Retinal pigment epithelial cell (primary cell): ENCODE data around the gene MRTFB.

Experiments used
- DNase-seq: peaks from one replicate; pipeline ENCODE4 v3.0.0-alpha.2; 2010; ENCODE audit warnings: low read depth
- H3K4me3 ChIP-seq: 2 replicates; pipeline ENCODE4 v1.5.1; 2011; ENCODE audit warnings: mild to moderate bottlenecking, low read length, control low read depth, moderate library complexity
- CTCF ChIP-seq: conservative IDR thresholded peaks from 2 replicates; pipeline ENCODE4 v1.5.1; 2011; ENCODE audit warnings: low read depth, low read length, control low read depth, inconsistent platforms

MRTFB gene

DNA sequence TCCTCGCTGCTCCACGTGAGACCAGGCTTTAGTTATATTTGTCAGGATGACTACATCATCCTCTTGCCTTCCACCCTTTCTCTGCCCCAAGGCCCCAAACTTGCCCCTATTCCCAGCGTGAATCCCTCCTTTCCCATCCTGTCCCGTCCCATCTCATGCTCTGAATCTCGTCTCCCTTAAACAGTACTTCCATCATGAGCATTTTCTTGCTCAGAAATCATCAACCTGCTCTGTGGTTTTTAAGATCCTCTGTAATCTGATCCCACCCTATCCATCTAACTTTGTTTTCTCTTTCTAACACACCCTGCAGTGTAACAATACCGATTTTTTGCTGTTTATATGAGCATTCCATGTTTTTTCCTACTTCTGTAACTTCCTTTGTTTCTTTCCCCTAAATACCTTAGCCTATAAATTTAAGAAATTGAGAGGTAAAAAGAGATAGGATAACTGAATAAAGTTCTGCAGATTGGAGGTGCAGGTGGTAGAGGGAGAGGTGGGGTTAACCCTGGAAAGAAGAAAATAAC, 39.7 kb downstream of the MRTFB start:
- DNase-seq, result no peak
- H3K4me3 ChIP-seq, result no peak overlapping the region
- TF ChIP-seq CTCF, result no peak

DNA sequence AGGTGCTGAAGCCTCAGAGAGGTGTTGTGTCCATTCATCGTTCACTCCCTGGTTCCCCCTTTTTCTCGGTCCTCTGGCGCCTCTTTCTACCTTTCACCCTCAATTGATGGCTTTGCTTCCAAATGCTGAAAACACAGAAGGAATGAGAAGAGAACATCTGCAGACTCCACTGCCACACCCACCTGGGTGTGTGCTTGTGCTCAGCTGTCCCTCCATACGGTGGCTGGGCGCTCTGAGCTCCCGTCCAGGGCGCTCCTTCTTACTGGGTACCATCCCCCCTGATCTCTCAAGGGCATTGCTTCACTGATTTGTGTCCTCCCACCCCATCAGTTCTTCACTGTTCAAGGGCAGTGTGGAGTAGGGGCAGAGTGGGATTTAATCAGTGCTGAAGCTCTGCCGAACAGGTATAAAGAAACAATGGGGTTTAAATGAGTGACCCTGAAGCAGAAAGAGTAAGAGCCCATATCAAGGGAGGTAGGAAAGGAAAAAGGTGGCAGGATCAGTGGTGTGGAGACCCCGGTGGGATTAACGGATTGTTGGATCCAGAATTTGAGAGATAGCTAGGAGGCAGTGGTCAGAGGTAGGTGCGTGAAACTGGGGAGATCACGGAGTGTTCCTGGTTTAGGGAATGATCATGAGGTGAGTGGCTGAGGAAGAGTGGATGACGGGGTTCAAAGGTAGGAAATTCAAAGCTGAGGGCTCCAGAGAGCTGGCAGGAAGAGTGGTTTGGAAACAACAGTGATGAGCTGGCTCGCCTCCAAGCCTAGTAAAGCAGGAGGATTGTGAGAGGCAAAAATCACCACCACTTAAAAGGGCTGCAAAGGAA, 40.8 kb downstream of the MRTFB start:
- no peak for DNase-seq
- no peak overlapping the region for H3K4me3 ChIP-seq
- TF ChIP-seq CTCF, result no peak

DNA sequence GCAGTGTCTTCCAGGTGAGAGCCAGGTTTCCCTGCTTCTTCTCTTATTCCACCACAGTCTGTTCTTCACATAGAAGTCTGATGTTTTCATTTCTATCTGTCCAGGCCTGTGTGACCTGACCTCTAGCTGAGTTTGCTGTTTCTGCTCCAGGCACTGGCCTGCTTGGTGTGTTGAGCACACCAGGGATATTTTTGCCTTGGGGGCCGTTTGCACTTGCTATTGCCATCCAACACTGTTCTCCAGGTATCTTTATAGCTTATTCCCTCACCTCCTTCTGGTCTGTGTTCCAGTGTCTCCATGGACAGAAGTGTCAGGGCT, 41.4 kb downstream of the MRTFB start:
- DNase-seq, result no peak
- no peak overlapping the region for H3K4me3 ChIP-seq
- no peak for TF ChIP-seq CTCF

DNA sequence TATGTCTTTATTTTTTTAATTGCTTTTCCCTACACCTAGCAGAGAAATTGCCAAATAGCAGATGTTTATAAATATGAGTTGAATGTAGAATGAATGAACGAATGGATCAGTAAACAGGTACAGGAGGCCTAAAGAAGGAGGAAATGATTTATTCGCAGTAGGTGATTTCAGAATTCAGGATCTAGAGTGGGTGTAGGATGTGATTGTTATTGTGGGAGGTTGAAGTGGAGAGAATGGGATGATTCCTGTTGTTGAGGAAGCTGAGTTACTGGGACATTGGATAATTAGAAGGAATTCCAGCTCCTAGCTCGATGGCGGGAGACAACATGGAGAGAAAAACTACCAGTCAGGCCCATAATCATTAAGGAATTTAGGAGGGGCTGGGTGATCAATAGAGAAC, 42.2 kb downstream of the MRTFB start:
- no peak overlapping the region for H3K4me3 ChIP-seq
- DNase-seq, result no peak
- no peak for TF ChIP-seq CTCF

DNA sequence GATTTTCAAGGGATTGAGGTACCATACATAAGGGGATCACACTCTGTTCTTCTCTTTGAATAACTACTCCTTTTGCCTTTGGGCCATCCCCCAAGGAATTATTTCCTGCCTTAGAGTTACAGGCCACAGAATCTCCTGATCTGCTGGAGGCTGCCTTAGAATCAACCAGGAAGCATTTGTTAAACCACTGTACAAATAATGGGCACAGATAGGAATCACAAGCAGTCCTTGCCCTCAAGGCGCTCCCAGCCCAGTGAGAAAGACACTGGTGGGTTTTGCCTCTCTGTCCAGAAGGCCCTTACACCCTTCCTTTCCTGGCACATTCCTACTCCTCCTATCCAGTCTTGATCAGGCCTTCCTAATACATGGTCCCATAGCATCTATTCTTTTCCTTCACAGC, 45.9 kb downstream of the MRTFB start:
- TF ChIP-seq CTCF, result no peak
- DNase-seq, result no peak
- H3K4me3 ChIP-seq, result no peak overlapping the region

DNA sequence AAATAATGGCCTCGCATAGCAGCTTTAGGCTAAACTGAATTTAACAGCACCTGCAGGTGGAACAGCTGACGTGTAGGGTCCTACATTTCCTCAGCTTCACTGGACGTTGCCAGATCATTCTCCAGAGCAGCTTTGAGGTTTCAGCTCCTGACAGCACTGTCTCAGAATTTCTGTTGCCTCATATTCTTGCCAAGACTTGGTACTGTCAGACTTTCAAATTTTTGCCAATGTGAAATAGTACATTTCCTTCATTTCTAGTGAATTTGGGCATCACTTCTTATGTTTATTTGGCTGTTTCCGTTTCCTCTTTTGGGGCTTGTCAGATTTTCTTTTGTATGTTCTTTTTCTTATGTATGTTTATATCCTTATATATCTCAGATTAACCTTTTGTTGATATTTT, 48.7 kb downstream of the MRTFB start:
- H3K4me3 ChIP-seq, result no peak overlapping the region
- no peak for DNase-seq
- TF ChIP-seq CTCF, result no peak

DNA sequence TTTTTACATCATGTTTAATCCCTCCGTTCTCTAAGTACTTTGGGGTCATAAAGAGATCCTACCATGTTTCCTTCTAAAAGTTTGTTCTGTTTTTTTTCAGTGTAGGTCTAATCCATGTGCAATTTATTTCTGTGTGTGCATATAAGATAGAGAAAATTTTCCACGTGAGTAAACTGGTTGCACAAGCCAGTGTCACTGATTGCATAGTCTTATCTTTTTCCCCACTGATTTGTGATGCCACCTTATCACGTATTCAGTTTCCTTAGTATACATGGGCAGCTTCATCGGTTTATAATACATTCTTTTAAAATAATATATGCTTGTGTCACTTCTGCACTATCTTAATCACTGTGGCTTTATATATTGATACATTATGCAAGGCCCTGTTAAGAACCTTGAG, 49.2 kb downstream of the MRTFB start:
- no peak overlapping the region for H3K4me3 ChIP-seq
- TF ChIP-seq CTCF, result no peak

More for the DNA sequence above, 49.2 kb downstream of the MRTFB start:
- no peak for DNase-seq
